Astrocyte of the hippocampus (primary cell): ENCODE data around the gene TMC3.

Source experiments
- DNase-seq: peaks from one replicate; pipeline ENCODE4 v3.0.0; 2011; ENCODE audit warnings: low read depth, low spot score

Gene TMC3

DNA sequence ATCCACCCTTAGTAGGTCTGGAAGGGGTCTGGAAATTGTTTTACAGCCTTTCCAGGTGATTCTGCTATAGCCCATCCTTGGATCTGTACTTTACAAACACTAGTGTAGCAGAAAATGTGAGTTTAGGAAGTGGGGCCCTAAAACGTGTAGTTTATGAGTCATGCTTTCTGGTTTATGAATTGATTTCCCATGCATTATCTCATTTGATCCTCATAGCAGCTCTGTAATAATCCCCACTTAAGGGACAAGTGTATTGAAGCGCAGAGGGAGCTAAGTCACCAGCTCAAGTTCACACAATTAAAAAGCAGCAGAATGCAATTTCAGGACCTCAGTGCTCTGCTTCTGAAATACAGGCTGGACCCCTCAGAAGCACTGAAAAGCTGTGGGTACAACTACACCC, 27.4 kb downstream of the TMC3 start:
- no peak for DNase-seq

DNA sequence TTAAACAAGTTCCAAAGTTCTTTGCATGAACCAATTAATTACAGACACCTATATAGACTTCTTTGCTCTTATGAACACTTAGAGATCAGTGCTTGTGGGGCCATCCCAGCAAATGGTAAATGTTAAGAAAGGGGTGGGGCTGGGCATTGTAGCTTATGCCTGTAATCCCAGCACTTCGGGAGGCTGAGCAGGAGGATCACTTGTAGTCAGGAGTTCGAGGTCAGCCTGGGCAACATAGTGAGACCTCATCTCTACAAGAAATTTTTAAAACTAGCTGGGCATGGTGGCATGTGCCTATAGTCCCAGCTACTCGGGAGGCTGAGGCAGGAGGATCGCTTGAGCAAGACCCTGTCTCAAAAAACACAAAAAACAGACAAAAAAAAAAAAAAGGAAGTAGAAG, 30.6 kb downstream of the TMC3 start:
- no peak for DNase-seq

DNA sequence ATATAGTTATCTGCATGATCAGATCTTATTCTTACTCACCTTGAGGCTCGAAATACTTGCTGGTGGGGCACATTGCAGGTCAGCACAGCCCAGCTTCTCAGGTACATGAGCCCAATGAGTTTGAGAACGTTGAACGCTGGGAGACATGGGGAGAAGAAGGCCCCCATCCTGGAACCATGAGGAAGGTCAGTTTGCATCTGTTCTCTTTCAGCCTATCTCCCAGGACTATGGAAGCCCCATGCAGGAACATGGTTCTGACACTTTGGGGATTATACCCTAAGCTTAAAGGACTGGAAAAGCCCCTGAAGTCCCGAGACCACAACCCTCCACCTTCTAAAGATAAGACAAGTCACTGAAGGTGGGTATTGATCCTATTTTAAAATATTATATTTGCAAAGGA, 32.7 kb downstream of the TMC3 start:
- no peak for DNase-seq

DNA sequence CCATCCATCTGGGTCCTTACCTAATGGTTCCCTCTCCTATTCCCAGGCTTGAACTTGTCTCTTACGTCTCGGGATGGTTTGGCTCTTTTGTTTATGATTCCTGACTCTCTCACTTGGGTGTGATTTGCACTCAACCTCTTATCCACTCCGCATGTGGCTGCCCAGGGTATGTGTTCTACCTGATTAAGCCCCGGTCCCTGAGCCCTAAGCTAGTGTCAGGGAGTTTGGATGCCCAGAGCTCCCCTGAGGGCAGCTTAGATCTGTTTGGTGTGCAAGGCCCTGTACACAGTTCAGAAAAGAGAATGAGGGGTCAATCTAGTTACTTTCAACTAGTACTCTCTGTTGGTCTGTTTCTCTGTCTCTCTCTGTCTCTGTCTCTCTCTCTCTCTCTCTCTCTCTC, 34.2 kb downstream of the TMC3 start:
- no peak for DNase-seq

DNA sequence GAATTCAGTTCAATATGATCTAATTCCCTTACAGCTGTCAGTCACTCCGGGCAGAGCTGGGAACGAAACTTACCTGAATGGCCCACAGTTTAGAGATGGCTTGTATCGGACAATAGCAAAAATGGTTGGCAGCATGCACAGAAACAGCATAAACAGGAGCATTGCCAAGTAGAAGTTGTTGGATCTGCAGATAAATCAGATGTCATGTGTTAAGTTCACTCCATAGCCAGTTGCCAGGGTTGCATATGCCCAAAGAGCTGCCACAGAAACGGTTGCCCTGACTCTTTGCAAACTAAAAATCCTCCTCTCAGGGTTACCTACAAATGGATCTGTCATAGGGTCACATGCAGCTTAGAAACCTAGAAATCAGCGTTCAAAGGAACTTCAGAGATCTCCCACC, 34.7 kb downstream of the TMC3 start:
- no peak for DNase-seq

DNA sequence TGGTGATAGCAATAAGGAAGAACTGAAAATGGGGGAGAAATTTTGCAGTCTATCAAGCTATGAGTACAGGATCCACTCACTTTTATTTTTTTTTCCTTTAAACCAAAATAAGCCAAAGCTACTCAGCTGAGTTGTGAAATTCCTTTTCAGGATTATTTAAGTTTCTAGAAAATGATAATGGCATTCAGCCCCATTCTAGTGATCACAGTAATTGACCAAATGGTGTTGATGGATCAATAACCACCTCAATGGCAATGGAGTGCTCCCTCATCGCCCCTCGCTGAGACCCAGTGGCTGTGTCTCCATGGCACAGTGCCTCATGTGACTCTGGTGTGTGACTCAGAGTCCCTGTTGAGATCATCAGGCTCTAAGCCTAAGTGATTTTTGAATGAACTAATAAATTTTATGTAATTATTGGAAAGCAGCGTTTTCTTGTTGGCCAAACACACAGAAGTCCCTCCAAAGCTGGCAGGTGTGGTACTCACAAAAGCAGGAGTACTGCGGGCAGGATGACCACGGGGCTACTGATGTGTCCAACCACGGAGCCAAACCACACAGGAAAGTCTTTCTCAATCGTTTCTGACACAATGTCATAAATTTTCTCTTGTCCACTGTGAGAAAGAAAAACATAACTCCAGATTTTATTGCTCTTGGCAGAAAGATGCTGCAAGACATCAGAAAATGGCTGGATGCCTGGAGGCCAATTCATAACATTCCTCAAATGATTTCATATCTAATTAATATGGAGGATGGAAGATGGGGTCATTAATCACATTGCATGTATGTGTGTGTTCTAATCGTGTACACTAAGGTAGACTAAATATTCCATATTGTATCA, 35.6 kb downstream of the TMC3 start:
- peak; percentile 59 for DNase-seq

DNA sequence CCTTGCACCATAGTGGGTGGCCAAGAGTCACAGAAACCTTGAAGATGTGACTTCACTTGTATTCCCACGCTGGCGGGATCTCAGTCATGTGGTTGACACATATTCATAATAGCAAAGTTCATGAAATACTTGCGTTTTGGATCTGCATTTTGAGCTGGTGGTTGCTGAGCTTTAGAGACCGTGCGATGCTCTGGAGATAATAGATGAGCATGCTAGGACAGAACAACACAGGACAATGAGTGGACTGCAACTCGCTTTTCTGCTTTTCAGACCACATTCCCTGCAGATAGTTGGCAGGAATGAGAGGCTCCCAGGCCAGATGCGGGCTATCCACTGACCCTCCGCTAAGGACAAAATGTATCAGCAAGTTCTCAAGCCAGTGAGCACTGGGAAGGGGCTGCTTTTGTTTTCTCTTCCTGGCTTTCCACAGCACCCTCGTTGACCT, 36.3 kb downstream of the TMC3 start:
- no peak for DNase-seq

DNA sequence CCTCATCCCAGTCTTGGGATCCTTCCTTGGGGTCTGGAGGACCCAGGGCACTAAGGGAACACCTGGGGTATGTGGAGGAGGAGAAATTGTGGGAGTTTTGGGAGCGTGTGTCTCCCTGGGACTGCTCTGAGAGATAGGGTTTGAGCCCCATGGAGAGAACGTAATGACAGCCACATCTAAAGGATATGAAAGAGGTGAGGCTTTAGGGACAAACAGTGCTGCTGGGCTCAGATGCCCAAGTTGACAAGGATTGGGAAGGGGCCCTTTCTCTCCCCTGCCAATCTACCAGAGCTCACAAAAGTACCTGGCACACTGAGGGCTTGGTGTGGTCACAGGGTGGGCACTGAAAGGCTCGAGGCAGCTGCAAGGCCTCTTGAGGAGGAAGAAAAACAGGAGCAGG, 36.8 kb downstream of the TMC3 start:
- DNase-seq = no peak

DNA sequence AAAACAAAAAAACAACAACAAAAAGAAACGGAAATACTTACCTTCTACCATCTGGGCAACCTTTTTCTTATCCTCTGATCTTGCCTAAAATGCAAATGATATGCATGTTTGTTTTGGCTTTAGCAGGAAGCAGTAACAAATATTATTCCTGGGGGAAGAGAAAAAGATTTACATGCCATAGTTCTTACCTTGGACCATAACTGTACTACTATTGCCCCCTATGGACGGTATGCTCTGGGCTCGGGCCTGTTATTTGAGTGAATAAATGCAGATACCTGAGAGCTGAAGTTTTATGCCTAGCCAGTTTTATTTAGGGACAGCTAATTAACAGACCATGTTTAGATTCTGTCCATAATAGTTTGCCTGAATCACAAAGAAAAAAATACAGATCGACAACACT, 37.4 kb downstream of the TMC3 start:
- DNase-seq = peak; percentile 45

DNA sequence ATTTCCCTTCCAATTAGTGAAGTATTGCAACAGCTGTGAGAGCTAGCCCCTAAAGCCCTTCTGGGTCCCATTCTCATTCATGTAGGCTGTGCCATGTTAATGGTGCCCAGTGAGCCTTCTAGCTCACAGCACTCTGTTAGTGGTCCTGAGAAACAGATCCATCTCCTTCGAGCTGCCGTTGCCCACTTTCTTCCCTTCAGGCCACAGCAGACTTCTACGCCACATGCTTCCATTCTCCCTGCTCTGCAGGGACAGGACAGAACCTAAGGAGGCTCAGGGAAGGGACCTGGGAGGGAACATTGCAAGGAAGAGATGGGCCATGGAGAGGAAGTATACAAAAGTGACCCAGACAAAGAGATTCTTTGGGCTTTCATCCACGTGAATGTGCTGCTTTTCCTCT, 38.4 kb downstream of the TMC3 start:
- no peak for DNase-seq

DNA sequence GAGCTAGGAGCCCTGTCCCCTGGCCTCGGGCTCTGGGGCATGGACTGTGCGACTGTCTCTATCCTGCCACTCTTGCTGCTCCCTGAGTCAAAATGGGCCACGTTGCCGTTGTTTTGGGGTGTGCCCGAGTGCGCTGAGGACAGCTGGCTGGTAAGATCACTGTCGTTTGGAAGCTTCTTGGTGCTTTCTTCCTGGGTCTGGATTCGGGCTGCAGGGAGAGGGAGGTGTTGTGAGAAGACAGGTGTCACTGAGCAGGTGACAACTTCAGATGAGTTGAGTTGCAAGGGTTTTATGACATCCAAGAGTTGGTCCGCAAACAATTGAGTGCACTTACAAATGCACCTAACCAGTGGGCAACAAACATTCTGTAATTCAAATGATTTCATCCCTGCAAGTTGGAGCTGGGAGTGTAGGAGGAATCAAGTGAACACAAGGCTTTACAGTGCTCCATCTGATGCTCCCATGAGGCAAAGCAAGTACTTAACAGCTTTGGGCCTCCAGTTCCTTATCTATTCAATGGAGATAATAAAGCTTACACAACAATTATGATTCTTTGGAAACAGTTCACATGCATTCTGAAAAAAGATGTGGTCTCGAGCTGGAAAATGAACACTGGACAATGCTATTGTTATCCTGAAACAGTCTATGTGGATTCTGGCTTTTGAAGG, 39.1 kb downstream of the TMC3 start:
- DNase-seq = no peak

DNA sequence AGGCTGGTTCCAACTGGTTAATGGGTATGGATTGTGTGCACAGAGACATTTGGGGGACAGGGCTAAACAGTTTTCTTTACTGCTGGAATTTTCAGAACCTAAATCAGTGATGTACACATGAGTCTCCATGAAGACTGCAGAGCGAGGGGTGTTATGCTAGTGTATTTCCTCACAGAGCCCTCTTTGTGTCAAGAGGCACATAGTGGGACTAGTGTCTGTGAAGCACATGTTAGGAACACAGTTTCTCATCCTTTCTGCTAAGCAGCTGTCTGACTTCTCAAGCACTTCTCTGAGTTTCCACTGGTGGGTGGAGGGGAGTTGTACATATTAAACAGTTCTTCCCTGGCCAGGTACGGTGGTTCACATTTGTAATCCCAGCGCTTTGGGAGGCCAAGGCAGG, 40.6 kb downstream of the TMC3 start:
- no peak for DNase-seq

DNA sequence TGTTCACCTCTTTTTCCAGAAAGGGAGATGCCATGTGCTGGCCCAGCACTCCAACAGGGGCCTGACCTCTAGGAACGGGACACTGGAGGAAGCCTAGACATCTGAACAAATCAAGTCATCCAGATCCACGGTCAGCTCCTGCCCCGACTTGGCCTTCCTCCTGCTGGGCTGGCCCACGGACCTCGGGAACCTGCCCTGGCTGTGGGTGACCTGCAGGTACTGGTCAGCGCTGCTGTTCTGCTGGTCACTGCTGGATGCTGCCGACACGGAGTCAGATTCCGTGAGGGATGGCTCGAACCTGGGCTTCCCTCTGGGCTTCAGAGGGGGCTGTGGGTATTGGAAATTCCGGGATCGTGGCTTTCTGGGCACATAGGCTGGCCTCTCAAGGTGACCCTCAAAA, 41.7 kb downstream of the TMC3 start:
- DNase-seq = no peak

DNA sequence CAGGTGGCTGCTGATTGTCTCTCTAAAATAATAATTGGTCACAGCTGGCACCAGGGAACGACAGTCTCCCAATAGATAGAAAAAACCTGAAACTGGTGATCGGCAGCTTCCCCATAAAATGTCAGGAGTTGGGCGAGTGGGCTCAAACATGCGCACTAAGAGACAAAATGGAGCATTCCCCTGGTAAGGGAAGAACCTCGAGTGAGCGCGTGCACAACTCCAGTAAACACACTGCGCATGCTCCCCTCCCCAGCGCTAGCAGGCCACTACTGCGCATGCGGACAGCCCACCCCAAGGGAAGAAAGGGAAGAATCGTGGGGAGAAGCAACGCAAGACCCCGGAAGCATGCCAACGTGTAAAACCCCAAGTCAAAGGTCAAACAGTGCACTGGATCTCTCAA, 42.4 kb downstream of the TMC3 start:
- no peak for DNase-seq

DNA sequence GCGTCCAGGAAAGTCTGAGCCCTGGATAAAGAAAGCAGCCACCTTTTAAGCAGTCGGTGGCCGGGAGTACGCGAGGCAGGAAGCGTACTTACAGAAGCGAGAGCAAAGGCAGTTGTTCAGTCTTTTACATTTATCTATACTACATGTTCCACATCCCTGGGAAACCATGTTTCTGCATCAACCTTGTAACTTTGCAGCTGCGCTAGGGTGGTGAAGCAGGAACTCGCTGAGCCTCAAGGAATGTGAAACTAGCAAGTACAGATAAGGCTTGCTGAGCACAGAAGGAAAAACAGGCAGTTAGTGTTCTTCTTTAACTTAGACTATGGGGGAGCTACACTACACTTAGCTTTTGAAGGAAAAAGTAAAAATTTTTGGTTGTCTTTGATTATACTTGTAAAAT, 42.9 kb downstream of the TMC3 start:
- peak; percentile 31 for DNase-seq

DNA sequence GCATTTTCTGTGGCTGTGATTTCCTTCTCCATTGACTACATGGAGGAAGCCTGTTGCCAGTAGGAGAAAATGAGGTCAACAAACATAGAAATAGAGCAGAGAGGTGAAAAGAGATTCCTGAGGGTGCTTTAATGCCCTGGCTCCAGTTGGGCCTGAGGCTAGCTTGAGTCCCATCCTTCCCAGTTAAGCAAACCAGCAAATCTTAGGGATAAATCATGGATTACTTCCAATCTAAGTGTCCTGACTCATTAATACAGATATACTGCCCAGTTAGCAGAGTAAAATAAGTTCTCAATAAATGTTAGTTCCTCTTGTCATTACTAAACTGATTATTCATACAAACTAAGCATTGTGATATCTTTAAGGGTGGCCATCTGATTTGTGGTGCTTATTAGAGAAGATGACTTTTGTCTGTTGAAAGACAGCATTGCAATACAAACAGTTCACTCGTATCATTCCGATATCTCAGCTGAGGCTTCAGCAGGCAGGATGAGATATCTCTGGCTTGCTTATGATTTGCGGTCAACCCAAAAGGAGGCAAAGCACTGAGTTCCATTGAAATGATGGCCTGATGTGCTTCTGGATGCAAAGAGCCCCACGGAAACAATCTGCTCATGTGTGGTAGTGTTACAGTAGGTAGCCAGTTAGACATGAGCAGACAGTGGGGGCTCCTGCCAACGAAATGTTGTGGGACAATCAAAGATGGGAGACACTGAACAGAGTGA, 43.5 kb downstream of the TMC3 start:
- no peak for DNase-seq

DNA sequence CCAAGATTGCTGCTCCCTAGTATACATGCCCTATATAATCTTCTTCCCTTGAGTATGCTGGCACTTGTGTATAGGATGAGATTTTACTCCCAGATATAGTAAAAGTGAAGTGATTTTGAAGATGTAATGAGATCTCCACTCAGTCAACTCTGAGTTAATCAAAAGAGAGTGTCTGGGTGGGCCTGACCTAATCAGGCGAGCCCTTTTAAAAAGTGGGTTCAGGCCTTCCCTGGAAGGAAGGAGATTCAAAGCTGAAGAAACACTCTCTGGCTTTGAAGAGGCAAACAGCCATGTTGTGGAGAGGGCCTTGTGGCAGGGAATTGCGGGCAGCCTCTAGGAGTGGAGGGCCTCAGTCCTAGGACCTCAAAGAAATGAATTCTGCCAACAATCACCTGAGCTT, 44.6 kb downstream of the TMC3 start:
- DNase-seq = no peak

DNA sequence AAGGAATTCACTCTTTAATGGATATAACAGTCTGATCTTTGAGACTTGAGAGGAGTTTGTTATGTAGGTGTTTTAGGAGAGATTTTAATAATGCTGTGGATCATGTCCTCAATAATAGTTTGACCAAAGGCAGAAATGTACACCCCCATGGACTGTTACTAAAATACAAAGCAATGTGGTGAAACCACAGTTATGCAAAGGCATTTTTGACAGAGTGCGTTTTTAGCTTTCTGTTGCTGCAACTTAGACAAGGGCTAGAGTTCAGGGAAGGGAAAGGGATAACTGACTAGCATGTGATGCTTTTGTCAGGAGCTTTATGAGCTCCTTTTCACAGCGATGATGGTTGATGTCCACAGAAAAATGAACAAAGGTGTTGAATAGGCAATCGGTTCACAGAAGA, 46.5 kb downstream of the TMC3 start:
- DNase-seq = peak; percentile 89

DNA sequence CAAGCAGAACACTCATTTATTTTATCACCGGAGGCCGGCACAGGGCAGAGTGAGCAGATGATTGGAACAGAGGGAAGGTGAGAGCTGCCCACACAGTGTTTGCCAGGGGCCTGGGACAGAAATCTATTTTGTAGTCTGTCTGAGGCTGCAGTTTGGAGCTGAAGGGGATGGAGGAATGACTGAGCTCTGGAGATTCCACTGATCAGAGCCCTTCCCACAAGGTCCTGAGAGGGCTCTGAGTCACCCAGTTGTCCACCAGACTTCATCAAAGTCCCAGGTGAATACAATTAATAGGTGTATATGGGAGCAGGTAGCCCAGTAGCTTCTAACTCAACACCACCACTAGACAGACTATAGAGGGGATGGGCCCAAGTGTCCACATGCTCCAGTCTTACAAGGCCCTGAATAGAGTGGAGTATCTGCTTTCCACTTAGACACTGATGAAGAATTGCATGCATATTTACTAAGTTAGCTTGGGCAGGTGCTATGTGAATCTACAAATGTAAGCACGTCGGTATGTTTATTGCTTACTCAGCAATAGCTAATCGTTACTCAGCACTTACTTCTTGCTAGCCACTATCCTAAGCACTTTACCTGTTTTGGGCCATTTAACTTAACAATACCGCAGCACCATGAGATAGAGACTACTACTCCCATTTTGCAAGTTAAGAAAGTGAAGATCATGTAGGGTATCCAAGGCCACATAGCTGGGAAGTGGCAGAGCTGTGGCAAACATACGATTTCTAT, 47.4 kb downstream of the TMC3 start:
- DNase-seq = peak; percentile 18

DNA sequence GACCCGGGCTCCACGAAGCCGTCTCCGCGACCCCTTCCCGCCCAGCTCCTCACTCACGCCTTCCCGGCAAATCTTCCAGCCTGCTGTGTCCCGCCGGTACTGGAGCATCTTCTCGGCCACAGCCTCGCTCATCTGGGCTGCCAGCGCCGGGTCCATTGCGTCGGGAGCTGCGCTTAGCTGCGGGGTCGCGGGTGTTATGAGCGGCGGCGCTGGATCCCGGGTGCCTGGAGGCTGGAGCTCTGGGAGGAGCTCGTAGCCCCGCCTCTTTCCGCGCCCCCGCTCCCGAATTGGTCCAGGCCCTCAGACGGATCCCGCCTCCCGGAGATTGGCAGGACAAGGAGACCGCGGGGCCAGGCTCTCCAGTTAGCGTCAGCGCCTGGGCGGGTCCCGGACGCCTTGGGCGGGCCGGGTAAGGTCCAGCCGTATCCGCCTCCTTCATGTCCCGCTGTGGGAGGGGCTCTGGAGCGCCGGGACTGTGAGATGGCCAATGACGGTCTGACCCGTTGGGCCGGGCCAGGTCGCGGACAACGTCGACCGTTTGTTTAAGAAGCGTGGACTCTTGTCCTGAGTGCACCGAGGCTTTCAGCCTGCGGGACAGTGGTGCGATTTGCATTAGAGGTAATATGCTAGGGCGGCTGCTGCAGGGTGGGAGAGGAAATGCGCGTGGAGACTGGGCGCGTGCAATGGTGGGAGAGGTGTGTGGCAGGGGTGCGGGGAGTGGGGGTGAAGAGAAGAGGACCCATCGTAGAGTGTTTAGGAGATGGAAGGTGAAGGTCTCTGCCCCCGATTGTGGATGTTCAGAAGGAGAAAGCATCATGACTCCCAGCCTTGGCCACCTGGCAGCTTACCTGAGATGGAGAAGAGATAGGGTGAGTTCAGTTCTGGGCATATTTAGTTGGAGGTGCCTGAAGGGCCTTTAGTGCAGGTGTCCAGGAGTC, 49.8 kb downstream of the TMC3 start, which contains the start of gene STARD5:
STARD5 (minus strand) TSS at position 198 of the 938 bp plus-strand sequence; CDS start at position 156, 42 bp downstream.
- peak; percentile 99 for DNase-seq

DNA sequence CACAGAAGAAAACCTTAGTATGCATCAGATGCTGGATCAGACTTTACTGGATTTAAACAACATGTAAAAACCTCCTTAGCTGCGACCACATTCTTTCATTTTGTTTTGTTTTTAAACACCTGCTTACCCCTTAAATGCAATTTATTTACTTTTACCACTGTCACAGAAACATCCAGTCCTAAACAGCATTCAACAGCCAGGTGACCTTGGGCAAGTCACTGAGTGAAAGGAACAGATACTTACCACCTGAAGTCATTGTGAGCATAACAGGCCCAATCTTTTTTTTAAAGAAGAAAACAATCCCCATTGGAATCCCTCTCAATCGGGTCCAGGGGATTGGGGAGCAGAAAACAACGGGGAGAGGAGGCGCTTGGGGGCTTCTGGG, 50.5 kb downstream of the TMC3 start:
- DNase-seq = no peak
